PFSK-1 (cell line): ENCODE data around the gene CRY2.

Source experiments
- POLR2AphosphoS5 ChIP-seq: IDR thresholded peaks from 2 replicates; pipeline ENCODE4 v1.6.1; 2012; ENCODE audit warnings: low read depth, mild to moderate bottlenecking, control low read depth, low read length, moderate library complexity
- REST ChIP-seq, 2 experiments: IDR thresholded peaks; 2 replicates each; pipeline versions ENCODE4 v1.6.1 to v1.8.0; 2011 to 2012; ENCODE audit warnings: low read depth in 2 of 2, low read length in 2 of 2, control low read depth in 1 of 2, inconsistent platforms in 1 of 2, mild to moderate bottlenecking in 1 of 2, moderate library complexity in 1 of 2; ENCODE audit not compliant: insufficient read depth in 1 of 2
- SIN3A ChIP-seq: IDR thresholded peaks from 2 replicates; pipeline ENCODE4 v1.6.1; 2012; ENCODE audit warnings: mild to moderate bottlenecking, low read length, moderate library complexity, borderline replicate concordance; ENCODE audit not compliant: insufficient read depth

DNA sequence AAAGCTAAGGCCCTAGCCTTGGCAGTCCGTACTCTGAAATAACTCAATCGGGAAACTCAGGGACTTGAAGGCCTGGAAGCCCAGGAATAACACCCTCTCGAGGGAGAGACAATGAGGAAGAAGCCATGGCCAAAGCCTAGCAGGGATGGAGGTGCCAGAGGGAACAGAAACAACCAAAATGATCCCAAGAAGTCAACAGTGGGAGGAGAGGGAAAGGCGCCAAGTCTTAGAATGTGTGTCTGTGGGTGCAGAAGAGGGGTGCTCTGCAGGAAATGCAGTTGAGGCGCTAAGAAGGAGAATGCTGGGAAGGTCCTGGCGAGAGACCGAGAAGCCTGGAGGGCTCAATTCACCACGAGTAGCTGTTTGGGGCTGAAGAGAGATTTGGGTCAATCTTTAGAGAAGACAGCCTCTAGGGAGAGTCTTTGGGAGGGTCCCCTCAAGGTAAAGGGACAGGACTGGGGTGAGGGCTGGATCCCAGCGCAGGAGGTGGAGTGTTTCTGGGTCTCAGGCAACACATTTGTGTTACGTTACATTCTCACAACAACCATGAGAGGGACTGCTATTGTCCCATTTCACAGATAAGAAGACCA is 37.4 kb downstream of the CRY2 start:
- TF ChIP-seq SIN3A (no peak), POLR2AphosphoS5 (no peak), REST (IDR thresholded peaks at IDR 0.05; ENCODE audit: insufficient read depth in 1 of 2, low read depth in 2 of 2, low read length in 2 of 2) (no peak)
